ENCODE data around the gene WDFY4.

Gene WDFY4

GRCh38 chr10:48693206-48693605, 8.5 kb downstream of the WDFY4 start:
- DNase-seq: no peak

DNA sequence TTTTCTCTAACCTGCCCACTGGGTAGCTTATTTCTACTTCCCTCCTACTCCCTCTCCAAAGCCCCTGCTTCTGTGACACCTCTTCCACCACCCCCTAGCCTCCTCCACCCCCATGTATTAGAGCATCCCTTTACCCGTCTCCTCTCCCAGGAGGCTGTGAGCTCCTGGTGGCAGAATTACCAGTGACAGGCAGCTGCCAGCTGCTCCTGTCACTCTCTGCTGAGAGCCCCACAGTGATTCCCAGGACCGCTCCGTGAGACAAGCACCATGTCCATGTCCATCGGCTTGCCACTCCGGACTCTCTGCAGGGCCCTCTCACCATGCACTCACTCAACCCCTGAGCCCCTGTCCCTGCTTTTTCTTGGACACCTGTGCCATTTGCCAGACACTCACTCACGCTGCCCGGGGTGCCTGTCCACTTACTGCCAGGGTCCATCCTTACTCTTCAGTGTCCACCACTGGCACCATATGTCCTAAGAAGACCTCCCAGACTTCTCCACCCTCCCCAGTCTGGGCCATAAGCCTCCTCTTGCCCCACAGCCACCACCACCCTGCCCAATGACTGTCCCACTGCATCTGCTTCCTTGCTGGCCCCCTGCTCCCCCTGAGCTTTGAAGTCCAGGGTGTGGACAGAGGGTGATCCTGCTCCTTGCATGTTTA, 9.8 kb downstream of the WDFY4 start:
- DNase-seq: no peak

DNA sequence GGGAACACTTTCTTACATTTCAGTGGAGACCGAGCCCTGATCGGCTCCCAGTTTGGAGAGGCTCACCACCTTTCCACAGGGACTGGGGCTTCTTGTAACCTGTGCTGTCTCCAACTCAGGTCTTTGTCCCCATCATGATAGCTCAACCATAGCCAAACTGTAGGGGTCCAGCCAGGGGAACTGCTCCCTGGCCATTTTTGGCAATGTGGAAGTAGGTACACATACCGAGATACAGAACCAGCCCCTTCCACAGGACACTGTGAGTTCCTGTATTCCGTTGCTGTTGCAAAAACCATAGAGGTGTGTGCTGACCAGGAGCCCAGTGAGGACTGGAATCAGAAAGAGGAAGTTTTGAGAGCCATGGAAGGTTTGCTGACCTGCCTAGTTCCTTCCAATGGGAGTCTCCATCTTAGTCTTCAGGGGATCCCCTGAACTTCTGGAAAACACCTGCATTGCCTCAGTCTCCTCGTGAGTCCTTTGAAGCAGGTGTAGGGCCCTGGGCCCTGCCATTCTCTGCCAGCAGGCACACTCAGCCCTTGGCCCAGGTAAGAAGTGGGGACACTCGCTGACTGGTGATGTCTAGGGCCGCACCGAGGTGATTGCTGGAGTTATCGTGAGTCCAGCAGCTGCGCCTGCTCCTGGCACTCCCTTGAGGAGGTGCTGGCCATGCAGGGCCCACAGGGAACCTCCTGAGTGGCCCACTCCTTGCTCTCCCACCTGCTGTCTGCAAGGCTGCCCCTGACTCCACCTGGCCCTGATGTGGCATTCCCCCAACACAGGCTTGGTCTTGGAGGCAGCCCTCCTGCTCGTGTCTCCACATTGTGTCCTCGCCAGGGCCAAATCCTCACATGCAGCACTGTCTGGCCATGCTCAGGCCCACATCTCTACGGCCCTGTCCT, 11.2 kb downstream of the WDFY4 start:
- no peak for DNase-seq

GRCh38 chr10:48696535-48696873, 11.8 kb downstream of the WDFY4 start:
- no peak for DNase-seq

DNA sequence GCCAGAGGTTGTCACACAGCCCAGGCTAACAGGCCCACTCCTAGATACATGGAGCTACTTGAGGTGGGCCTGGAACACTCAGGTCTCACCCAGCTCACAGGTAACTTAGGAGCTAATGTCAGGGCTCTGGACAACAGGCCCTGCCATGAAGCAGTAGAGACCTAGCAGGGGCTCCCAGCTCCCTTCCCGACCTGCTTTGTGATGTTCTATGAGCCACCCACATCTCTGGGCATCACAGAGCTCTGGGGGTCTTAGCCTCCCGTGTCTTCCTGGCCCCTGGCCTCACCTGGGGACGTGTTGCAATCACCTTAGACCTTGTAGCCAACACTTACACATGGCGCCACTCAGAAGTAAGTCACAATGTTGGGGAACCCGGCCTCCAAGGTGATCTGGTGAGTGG, 12.4 kb downstream of the WDFY4 start:
- DNase-seq: no peak

DNA sequence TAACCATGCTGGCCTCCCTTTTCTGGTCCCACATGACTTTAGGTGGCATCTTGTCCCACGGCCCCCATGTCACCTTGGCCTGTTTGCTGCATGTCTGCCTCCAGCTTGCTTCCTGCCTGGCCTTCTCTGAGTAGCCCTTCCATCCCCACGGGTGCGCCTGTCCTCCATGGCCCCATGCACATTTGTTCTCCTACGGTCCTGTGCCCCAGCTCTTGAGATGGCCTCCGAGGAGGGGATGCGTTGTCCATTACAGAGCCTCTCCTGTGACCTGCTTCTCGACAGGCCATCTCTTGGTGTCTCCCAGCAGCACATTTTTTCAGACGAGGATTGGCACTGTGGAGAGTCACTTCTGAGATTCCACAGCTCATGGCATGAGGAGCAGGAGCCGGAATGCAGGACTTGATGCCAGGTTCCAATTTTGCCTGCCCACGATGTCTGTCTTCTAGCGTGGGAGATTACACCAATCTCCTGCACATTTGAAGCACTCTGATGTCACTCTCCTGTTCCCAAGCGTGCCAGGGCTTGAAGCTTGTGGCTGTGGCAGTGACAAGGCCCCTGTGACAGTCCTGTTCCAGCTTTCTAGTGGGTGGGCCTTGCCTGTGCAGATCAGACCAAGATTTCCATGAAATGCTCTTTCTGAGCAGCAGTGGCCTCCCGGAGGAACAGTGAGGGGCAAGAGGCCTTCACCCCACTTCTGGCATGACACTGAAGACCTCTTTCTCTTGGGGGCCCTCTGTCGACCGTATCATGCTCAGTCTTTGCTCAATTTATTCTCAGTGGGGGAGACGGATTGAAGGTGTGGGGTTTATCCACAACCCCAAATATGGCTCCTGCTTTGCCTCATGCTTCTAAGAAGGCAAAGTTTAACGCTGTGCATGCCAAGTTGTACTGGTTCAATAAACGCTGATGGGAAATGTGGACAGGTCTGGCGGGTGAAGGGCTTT, 13.4 kb downstream of the WDFY4 start:
- DNase-seq: no peak

GRCh38 chr10:48699011-48699627, 14.4 kb downstream of the WDFY4 start:
- no peak for DNase-seq

GRCh38 chr10:48700071-48700470, 15.4 kb downstream of the WDFY4 start:
- no peak for DNase-seq

DNA sequence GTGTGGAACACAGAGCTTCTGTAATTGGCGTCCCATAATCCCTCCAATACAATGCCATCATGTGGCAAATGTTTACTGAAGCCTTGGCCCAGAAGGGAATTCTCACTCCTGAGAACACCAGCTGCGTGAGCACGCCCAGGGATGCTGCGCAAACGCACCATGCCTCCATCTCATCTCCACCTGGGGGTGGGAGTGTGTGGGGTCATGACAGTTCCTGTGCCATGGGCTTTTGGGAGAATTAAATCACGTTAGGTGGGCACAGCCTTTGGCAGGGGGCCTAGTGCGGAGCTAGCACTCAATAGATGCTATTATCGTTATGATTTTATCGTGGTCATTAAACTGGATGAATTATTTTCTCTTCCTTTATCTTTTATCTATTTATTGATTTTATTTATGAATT, 15.8 kb downstream of the WDFY4 start:
- no peak for DNase-seq

DNA sequence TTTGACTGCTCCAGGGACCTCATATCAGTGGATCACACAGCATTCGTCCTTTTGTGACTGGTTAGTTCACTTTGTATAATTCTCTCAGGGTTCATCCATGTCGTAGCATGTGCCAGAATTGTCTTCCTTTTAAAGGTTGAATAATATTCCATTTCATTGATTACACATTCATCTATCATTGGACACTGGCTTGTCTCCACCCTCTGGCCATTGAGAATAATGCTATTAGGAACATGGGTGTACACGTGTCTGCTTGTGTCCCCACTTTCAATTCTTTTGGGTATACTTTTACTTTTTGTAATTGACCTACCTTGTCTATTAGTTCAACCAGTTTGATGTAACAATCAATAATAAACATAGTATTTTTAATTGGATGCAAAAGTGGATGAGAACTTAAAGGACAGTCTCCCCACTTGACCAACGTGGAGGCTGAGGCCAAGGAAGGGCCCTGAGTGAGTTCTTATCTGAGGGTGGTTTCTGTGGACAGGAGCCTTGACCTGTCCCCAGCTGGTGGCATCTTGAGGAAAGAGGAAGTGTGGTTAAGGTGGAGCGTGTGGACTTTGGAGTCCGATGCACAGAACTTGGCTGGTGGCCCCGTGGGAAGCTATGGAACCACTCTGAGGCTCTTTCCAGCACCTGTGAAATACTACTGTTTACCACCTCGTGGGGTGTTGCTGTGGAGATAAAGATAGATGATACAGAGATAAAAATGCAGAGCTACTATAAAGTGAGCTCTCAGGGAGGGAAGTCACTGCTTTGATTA, 16.6 kb downstream of the WDFY4 start:
- DNase-seq: no peak

- DNase-seq: no peak
Measured at GRCh38 chr10:48701941-48702340, 17.3 kb downstream of the WDFY4 start.

DNA sequence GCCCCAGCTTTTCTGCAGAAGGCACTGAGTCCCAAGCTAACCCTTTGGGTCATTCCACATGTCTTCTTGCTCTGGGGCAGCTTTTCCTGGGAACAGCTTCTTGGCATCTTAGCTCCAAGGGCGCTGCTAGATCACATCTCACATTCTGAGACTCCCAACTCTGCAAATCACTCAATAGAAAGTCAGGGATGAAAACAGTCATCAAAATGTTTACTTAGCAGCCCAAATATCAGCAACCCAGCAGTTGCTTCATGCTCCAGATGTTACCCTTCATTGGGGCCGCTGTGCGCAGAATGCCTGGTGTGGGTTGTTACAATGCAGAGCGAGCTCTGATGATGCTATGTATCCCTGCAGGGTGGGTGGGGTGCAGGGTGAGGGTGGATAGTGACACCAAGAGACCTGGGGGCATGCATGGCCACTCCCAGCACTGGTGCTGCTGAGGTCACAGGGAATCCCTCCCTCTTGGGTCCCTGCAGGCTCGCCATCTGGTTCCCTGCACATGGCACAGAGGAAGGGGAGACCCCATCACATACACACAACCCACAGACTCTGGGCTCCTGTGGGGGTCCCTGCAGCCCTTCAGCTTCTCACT, 19.0 kb downstream of the WDFY4 start:
- no peak for DNase-seq

DNA sequence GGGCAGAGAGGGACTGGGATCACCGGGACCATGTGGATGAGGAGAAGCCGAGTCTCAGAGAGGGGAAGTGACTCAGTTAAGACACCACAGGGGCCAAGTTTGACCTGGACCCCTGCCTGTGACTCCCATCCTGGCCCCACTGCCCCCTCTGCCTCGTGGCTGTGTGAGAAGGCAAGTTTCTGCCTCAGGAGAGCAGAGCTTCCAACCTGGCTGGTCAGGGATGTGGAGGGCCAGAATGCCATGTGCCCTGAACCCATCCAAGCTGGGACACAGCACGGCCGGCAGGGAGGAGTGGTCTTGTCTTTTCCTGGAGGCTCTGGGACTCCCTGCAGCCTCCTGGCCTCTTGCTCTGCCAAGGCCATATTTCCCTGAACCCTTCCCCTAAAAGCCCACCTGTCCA, 19.5 kb downstream of the WDFY4 start:
- no peak for DNase-seq

GRCh38 chr10:48705401-48705938, 20.8 kb downstream of the WDFY4 start:
- peak; percentile 3 for DNase-seq

DNA sequence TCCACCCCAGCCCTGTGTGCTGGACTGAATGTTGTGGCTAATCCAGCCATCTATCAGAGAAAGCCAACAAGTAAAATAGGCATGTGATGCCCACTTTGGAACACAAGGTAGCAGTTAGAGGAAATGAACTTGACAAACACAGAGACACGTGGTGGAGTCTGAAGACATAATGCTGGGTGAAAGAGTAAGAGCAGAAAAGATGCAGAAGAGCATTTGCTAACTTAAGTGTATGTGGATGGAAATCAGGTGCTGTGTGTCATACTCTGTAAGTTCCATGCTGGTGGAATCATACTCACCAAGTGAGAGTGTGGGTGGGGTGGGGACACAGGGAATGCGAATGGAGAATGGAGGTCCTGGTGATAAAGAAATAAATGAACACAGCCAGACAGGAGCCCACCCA, 22.8 kb downstream of the WDFY4 start:
- no peak for DNase-seq

DNA sequence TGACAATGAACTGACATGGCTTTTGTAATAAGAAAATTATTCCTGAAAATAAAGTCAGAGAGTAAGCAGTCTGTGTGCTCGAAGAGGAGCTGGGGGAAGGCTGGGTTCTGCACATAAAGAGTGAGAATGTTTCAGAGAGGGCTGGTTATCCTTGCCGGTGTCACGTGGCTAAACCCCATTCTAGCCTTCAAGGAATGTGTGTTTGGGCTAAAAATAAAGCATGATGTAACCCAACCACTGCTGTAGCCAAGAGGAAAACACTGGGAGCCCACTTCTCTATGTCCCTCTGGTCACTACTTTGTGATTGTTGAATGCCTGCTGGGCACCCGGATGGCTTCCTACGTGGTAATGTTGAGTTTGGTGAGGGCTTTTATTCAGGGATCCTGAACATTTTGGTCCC, 23.5 kb downstream of the WDFY4 start:
- DNase-seq: no peak

- no peak for DNase-seq
Measured at GRCh38 chr10:48710647-48711275, 26.1 kb downstream of the WDFY4 start.

- no peak for DNase-seq
Measured at GRCh38 chr10:48711830-48712229, 27.2 kb downstream of the WDFY4 start.

DNA sequence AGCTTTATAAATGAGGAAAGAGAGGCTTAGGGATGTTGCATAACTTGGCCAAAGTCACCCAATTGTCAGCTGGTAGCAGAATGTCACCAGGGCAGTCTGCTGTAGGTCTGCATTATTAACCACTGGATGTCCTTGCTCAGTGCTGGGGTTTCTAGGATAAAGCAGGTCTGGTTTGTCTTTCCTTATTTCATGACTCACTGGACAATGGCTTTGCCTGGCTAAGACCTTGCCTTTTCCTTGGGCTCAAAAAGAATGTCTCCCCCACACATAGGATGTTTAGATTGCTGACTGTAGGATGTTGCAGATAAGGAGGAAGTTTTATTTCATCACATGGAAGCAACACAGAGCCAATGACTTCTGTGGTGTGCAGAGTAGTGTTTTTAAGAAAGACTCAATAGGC, 29.4 kb downstream of the WDFY4 start:
- no peak for DNase-seq

GRCh38 chr10:48716416-48716815, 31.7 kb downstream of the WDFY4 start:
- no peak for DNase-seq

DNA sequence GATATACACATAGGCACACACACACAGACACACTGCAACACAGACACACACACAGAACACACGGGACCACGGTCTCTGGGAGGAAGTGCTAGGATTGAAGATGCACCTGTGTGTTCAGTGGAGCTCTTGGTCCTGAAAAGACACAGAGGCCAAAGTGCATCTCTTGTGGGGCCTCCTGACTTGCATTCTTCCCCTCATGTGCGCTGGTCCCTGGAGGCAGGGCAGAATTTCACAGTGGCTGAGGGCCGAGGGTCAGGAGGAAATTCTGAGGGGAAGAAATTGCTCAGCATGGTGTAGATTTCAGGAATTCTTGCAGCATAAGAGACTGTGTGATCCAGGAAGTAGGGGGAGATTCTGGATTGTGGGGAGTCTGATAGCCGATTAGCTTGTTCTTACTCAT, 35.9 kb downstream of the WDFY4 start:
- no peak for DNase-seq

Measured in NCI-H1417 treated with DMSO at 0.1 percent for 48 hours (cell line).